Measurements from ENCODE around the gene OR3A2. TPM values are rescaled to one million over a fixed set of nuclear protein-coding genes. Genes with fewer than 3 reads are reported as not detected.
"Not testable (repeated sequence)": the region's sequence is repeated elsewhere in the genome, so short reads cannot be mapped to it uniquely, and the experiment has no call there.

OR3A2 gene
- total RNA-seq, 1 donor from 2014 or later, result 0.47 TPM

DNA sequence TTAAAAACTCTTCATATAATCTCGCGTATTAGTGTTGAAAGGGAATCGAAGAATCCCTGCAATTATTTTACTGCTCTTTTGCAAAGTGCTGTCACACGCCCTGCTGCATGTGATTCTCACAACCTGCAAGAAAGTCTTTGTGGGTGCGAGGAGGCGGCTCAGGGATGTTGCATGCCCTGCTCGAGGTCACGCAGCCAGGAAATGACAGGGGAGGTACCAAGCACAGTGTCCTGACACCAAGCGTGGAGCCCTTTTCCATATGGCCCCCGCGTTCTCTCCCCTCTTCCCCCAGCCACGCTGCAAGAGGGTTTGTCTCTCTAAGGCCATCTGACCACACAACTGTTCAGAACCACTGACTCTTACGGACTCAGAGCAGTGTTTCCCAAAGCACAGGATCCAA is 125.5 kb downstream of the OR3A2 start:
- intact Hi-C loops (cut with micrococcal nuclease), result no loop called here
- Mint-ChIP-seq H3K27me3 (ENCODE audit: insufficient read depth) (no peaks in the 10 kb centered on the region), H3K4me1 (ENCODE audit: low read depth) (no peaks in the 10 kb centered on the region), H3K4me3 (no peak overlapping the region), H3K36me3 (ENCODE audit: low read depth) (no peaks in the 10 kb centered on the region), H3K9me3 (no peaks in the 10 kb centered on the region), H3K27ac (no peak overlapping the region)
- no peak for DNase-seq (ENCODE audit: low spot score)

DNA sequence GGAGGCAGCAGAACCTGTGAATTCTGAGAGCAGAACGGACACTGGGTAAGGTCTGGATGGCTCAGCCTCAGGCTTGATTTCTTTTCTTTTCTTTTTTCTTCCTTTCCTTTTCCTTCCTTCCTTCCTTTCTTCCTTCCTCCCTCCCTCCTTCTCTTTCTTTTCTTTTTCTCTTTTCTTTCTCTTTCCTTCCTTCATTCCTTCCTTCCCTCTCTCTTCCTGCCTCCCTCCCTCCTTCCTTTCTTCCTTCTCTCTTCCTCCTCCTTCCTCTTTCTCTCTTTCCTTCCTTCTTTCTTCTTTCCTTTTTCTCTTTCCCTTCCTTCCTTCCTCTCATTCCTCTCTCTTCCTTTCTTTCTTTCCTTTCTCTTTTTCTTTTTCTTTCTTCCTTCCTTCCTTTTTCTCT is 125.9 kb downstream of the OR3A2 start:
- no peaks in the 10 kb centered on the region for H3K9me3 Mint-ChIP-seq
- no peak overlapping the region for H3K27ac Mint-ChIP-seq
- H3K4me1 Mint-ChIP-seq (ENCODE audit: low read depth), result no peaks in the 10 kb centered on the region
- DNase-seq (ENCODE audit: low spot score), result no peak
- no peak overlapping the region for H3K4me3 Mint-ChIP-seq
- no peaks in the 10 kb centered on the region for H3K36me3 Mint-ChIP-seq (ENCODE audit: low read depth)
- intact Hi-C loops (cut with micrococcal nuclease), result no loop called here
- no peaks in the 10 kb centered on the region for H3K27me3 Mint-ChIP-seq (ENCODE audit: insufficient read depth)

DNA sequence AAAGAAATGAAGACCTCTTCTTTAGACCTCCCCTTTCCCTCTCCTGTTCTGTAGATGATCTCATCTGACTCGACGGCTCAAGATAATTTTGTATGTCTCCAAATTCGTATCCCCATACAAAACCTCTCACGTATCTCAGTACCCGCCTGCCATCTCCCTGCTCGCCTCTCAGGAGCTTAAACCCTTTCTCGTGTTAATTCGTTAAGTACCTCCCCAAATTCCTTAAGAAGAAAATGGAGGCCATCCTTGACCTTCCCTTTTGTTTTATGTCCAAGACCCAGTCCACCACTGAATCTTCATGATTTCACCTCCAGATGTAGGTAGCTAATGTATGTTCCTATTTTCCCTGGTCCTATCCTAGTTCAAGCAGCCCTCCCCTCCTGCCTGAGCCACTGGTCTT is 129.5 kb downstream of the OR3A2 start:
- no peaks in the 10 kb centered on the region for H3K4me1 Mint-ChIP-seq (ENCODE audit: low read depth)
- intact Hi-C loops (cut with micrococcal nuclease), result no loop called here
- H3K9me3 Mint-ChIP-seq, result no peaks in the 10 kb centered on the region
- H3K36me3 Mint-ChIP-seq (ENCODE audit: low read depth), result no peaks in the 10 kb centered on the region
- no peak for DNase-seq (ENCODE audit: low spot score)
- H3K4me3 Mint-ChIP-seq, result no peak overlapping the region
- no peaks in the 10 kb centered on the region for H3K27me3 Mint-ChIP-seq (ENCODE audit: insufficient read depth)
- H3K27ac Mint-ChIP-seq, result no peak overlapping the region

GRCh38 chr17:3249013-3249412 is 137.1 kb downstream of the OR3A2 start:
- H3K36me3 Mint-ChIP-seq (ENCODE audit: low read depth); DNase-seq (ENCODE audit: low spot score); H3K4me3 Mint-ChIP-seq; H3K9me3 Mint-ChIP-seq; H3K27ac Mint-ChIP-seq; intact Hi-C loops (cut with micrococcal nuclease); H3K4me1 Mint-ChIP-seq (ENCODE audit: low read depth); H3K27me3 Mint-ChIP-seq (ENCODE audit: insufficient read depth): not testable (repeated sequence)

- H3K4me1 Mint-ChIP-seq (ENCODE audit: low read depth); H3K4me3 Mint-ChIP-seq; H3K27me3 Mint-ChIP-seq (ENCODE audit: insufficient read depth): not testable (repeated sequence)
These were observed 141.3 kb downstream of the OR3A2 start for GRCh38 chr17:3244841-3245240.

DNA sequence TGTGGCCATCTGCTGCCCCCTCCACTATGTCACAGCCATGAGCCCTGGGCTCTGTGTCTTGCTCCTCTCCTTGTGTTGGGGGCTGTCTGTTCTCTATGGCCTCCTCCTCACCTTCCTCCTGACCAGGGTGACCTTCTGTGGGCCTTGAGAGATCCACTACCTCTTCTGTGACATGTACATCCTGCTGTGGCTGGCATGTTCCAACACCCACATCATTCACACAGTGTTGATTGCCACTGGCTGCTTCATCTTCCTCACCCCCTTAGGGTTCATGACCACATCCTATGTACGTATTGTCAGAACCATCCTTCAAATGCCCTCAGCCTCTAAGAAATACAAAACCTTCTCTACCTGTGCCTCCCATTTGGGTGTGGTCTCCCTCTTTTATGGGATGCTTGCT is 145.1 kb downstream of the OR3A2 start:
- H3K4me1 Mint-ChIP-seq (ENCODE audit: low read depth); H3K36me3 Mint-ChIP-seq (ENCODE audit: low read depth); H3K4me3 Mint-ChIP-seq; H3K9me3 Mint-ChIP-seq; H3K27ac Mint-ChIP-seq; intact Hi-C loops (cut with micrococcal nuclease); DNase-seq (ENCODE audit: low spot score); H3K27me3 Mint-ChIP-seq (ENCODE audit: insufficient read depth): not testable (repeated sequence)

More at GRCh38 chr17:3244841-3245240, 141.3 kb downstream of the OR3A2 start:
- DNase-seq (ENCODE audit: low spot score); H3K36me3 Mint-ChIP-seq (ENCODE audit: low read depth); H3K9me3 Mint-ChIP-seq; intact Hi-C loops (cut with micrococcal nuclease); H3K27ac Mint-ChIP-seq: not testable (repeated sequence)

GRCh38 chr17:3238685-3239084 is 147.4 kb downstream of the OR3A2 start:
- intact Hi-C loops (cut with micrococcal nuclease); H3K9me3 Mint-ChIP-seq; H3K27me3 Mint-ChIP-seq (ENCODE audit: insufficient read depth); H3K36me3 Mint-ChIP-seq (ENCODE audit: low read depth); H3K27ac Mint-ChIP-seq; H3K4me1 Mint-ChIP-seq (ENCODE audit: low read depth); DNase-seq (ENCODE audit: low spot score); H3K4me3 Mint-ChIP-seq: not testable (repeated sequence)

GRCh38 chr17:3232300-3232699 is 153.8 kb downstream of the OR3A2 start:
- H3K36me3 Mint-ChIP-seq (ENCODE audit: low read depth); H3K4me1 Mint-ChIP-seq (ENCODE audit: low read depth); H3K27ac Mint-ChIP-seq; DNase-seq (ENCODE audit: low spot score); H3K9me3 Mint-ChIP-seq; H3K4me3 Mint-ChIP-seq; intact Hi-C loops (cut with micrococcal nuclease); H3K27me3 Mint-ChIP-seq (ENCODE audit: insufficient read depth): not testable (repeated sequence)

Other genes with a start within 250 kb of the OR3A2 start
- gene OR1A2, start 188.8 kb downstream of the OR3A2 start, total RNA-seq, result not detected in 2 replicates
- not detected in 2 replicates for gene OR1A1, start 178.6 kb downstream of the OR3A2 start, total RNA-seq
- not detected in 2 replicates for gene OR3A1, start 87.9 kb downstream of the OR3A2 start, total RNA-seq
- gene OR1E1, start 12.1 kb upstream of the OR3A2 start, total RNA-seq, result not detected in 2 replicates
- not detected in 2 replicates for gene OR3A3, start 25.1 kb upstream of the OR3A2 start, total RNA-seq
- gene OR1E2, start 47.5 kb upstream of the OR3A2 start, total RNA-seq, result not detected in 2 replicates
- gene SPATA22, start 85.5 kb upstream of the OR3A2 start, total RNA-seq, result not detected in 2 replicates
- gene ASPA, start 89.7 kb upstream of the OR3A2 start, total RNA-seq, result not detected in 2 replicates
- gene TRPV3, start 171.5 kb upstream of the OR3A2 start, total RNA-seq, result 0.26 and 0.51 TPM in 2 replicates
- gene TRPV1, start 223.1 kb upstream of the OR3A2 start, total RNA-seq, result 7.5 and 8.3 TPM in 2 replicates
- gene SHPK, start 249.9 kb upstream of the OR3A2 start, total RNA-seq, result 20.0 and 21.5 TPM in 2 replicates